Naive thymus-derived CD4-positive, alpha-beta T cell (primary cell): Measurements from ENCODE around the gene NOVA2. TPM values are rescaled to one million over a fixed set of nuclear protein-coding genes. Genes with fewer than 3 reads are reported as not detected.
A peak's percentile ranks its signal among the peaks of the same experiment; 100 is the strongest.

Experiments used
- ATAC-seq: fragments of 150-1000 bp; cut with Tn5 transposase; 2 replicates; pipeline ENCODE4 v1.10.0; 2021; ENCODE audit warnings: mild to moderate bottlenecking, moderate library complexity
- CTCF ChIA-PET: fragments of 350-600 bp; sonication (Branson Sonifier 250); formaldehyde crosslinking; loops from one replicate; lab custom pipeline; 2021; ENCODE audit warnings: antibody characterized with exemption; lab: Charles Lee
- POLR2A ChIA-PET: fragments of 350-600 bp; sonication (Branson Sonifier 250); formaldehyde crosslinking; loops from one replicate; lab custom pipeline; 2021; ENCODE audit warnings: antibody characterized with exemption, inconsistent platforms; lab: Charles Lee
- DNase-seq, 9 donors: peaks; one replicate each; pipeline versions ENCODE4 v3.0.0 to v3.0.0-alpha.2; 2020 to 2022; ENCODE audit warnings: mixed read lengths in 1 of 9
- H3K27ac ChIP-seq: one replicate; pipeline ENCODE4 v1.7.0; 2013; ENCODE audit warnings: mild to moderate bottlenecking, low read depth, low read length, moderate library complexity
- H3K27me3 ChIP-seq, 2 donors: one replicate each; pipeline ENCODE4 v1.7.0; 2013; ENCODE audit warnings: low read length in 2 of 2, mild to moderate bottlenecking in 2 of 2, moderate library complexity in 2 of 2; ENCODE audit not compliant: control insufficient read depth in 2 of 2, insufficient read depth in 2 of 2
- H3K36me3 ChIP-seq, 3 experiments: 1 replicate in 2 of 3; 2 replicates in 1 of 3; pipeline ENCODE4 v1.7.0; 2013; ENCODE audit warnings: low read length in 3 of 3, mild to moderate bottlenecking in 3 of 3, moderate library complexity in 1 of 3; ENCODE audit not compliant: insufficient read depth in 3 of 3, control insufficient read depth in 2 of 3
- H3K4me1 ChIP-seq, 2 donors: one replicate each; pipeline ENCODE4 v1.7.0; 2013; ENCODE audit warnings: low read length in 2 of 2, mild to moderate bottlenecking in 2 of 2, moderate library complexity in 1 of 2; ENCODE audit not compliant: control insufficient read depth in 2 of 2, insufficient read depth in 2 of 2
- H3K4me3 ChIP-seq: 2 replicates; pipeline ENCODE4 v1.7.0; 2013; ENCODE audit warnings: mild to moderate bottlenecking, low read length
- H3K9me3 ChIP-seq, 3 experiments: 1 replicate in 2 of 3; 2 replicates in 1 of 3; pipeline ENCODE4 v1.7.0; 2013; ENCODE audit warnings: low read length in 3 of 3; ENCODE audit not compliant: control insufficient read depth in 2 of 3
- H3K27ac Mint-ChIP-seq, 9 donors: one replicate each; pipeline ENCODE4 v1.8.0; 2020 to 2022; ENCODE audit warnings: mixed read lengths in 9 of 9, mild to moderate bottlenecking in 8 of 9, moderate library complexity in 5 of 9, inconsistent platforms in 2 of 9
- H3K27me3 Mint-ChIP-seq, 5 donors: one replicate each; pipeline ENCODE4 v1.8.0; 2021 to 2022; ENCODE audit warnings: mixed read lengths in 5 of 5, mild to moderate bottlenecking in 1 of 5
- H3K36me3 Mint-ChIP-seq, 5 donors: one replicate each; pipeline ENCODE4 v1.8.0; 2020 to 2022; ENCODE audit warnings: mixed read lengths in 5 of 5, mild to moderate bottlenecking in 3 of 5, inconsistent platforms in 1 of 5
- H3K4me1 Mint-ChIP-seq, 7 donors: one replicate each; pipeline ENCODE4 v1.8.0; 2020 to 2022; ENCODE audit warnings: mixed read lengths in 7 of 7, mild to moderate bottlenecking in 3 of 7, inconsistent platforms in 1 of 7
- H3K4me3 Mint-ChIP-seq, 10 donors: one replicate each; pipeline ENCODE4 v1.8.0; 2020 to 2022; ENCODE audit warnings: mild to moderate bottlenecking in 10 of 10, mixed read lengths in 10 of 10, moderate library complexity in 6 of 10, inconsistent platforms in 2 of 10
- H3K9me3 Mint-ChIP-seq, 11 donors: one replicate each; pipeline ENCODE4 v1.8.0; 2020 to 2022; ENCODE audit warnings: mixed read lengths in 11 of 11, mild to moderate bottlenecking in 4 of 11, inconsistent platforms in 1 of 11, moderate library complexity in 1 of 11
- intact Hi-C, 2 donors: fragments of 100-400 bp; cut with micrococcal nuclease; formaldehyde crosslinking; loops; one replicate each; pipeline ENCODE4 v1.15.1; 2023
- polyA plus RNA-seq, 2 donors: library from polyadenylated mRNA; unstranded; fragments of 300-500 nt; fragmentation: Illumina TruSeq; gene quantifications; one replicate each; pipeline ENCODE4 v1.2.3, GENCODE V29; 2021
- total RNA-seq, 6 experiments: library from RNA in 5 of 6; stranded (reverse) in 5 of 6; gene quantifications; 1 replicate in 5 of 6; 2 replicates in 1 of 6; pipeline ENCODE4 v1.2.3 and lab custom pipeline; 2021 to 2026

The NOVA2 gene
- total and polyA plus RNA-seq, 7 experiments from 2014 or later = 0.19 TPM; not detected in 6

GRCh38 chr19:46015687-46016425 lies 42.2 kb upstream of the NOVA2 start:
- POLR2A ChIA-PET = no interaction called here
- ATAC-seq = peak; percentile 49

GRCh38 chr19:46014941-46015686 lies 41.4 kb upstream of the NOVA2 start:
- peaks cover 5 to 17% (median 12%) of the 10 kb centered on the region in 5 donors for H3K27me3 Mint-ChIP-seq
- Histone ChIP-seq H3K4me1 (peaks cover 0 to 7% of the 10 kb centered on the region in 2 donors), H3K27me3 (peaks cover 0 to 6% of the 10 kb centered on the region in 2 donors), H3K9me3 (no peaks in the 10 kb centered on the region), H3K36me3 (peaks cover 0 to 5% (median 0%) of the 10 kb centered on the region in 3 experiments), H3K4me3 (peak overlapping the region; percentile 62), H3K27ac (no peak overlapping the region)
- ChIA-PET CTCF (interaction anchor here (0.6 to 0.7 kb wide), 2 partner anchors 87 to 391 kb away, joined by 3 read pairs; no protein-coding TSS in a partner anchor), POLR2A (no interaction called here)
- H3K9me3 Mint-ChIP-seq = no peaks in the 10 kb centered on the region
- no peak overlapping the region for H3K27ac Mint-ChIP-seq
- intact Hi-C loops = loop anchor here (5.0 kb wide), 3 partner anchors 88 to 243 kb away; partner anchors contain the start of gene MYPOP (in 2 of the 2)
- peaks cover 12 to 23% (median 18%) of the 10 kb centered on the region in 7 donors for H3K4me1 Mint-ChIP-seq
- ATAC-seq (peak; percentile 79), DNase-seq (peak; percentile 34 to 74 (median 57))
- peaks cover 3 to 20% (median 12%) of the 10 kb centered on the region in 5 donors for H3K36me3 Mint-ChIP-seq
- H3K4me3 Mint-ChIP-seq = peak overlapping the region; percentile 78 to 97 (median 84)

More at GRCh38 chr19:46015687-46016425, 42.2 kb upstream of the NOVA2 start:
- Histone ChIP-seq H3K4me1 (peaks cover 0 to 7% of the 10 kb centered on the region in 2 donors), H3K36me3 (no peaks in the 10 kb centered on the region), H3K4me3 (peak overlapping the region; percentile 62), H3K27me3 (peaks cover 0 to 6% of the 10 kb centered on the region in 2 donors), H3K27ac (peak overlapping the region; percentile 55), H3K9me3 (no peaks in the 10 kb centered on the region)
- H3K4me1 Mint-ChIP-seq = peaks cover 11 to 23% (median 18%) of the 10 kb centered on the region in 7 donors
- peak overlapping the region; percentile 85 to 97 (median 92) for H3K4me3 Mint-ChIP-seq
- H3K27ac Mint-ChIP-seq = peak overlapping the region in 7 of 9 donors; percentile 28 to 82 (median 50)
- peaks cover under 1 to 12% (median 6%) of the 10 kb centered on the region in 5 donors for H3K36me3 Mint-ChIP-seq
- peaks cover 5 to 17% (median 12%) of the 10 kb centered on the region in 5 donors for H3K27me3 Mint-ChIP-seq
- peak in 7 of 9 donors; percentile 25 to 49 (median 34) for DNase-seq
- no peaks in the 10 kb centered on the region for H3K9me3 Mint-ChIP-seq
- intact Hi-C loops = loop anchor here (1.0 to 5.0 kb wide), 8 partner anchors 21 to 246 kb away; partner anchors contain the start of genes CCDC61 (in 2 of the 2), MYPOP (in 2 of the 2) and SYMPK (in 1 of the 2)
- CTCF ChIA-PET = no interaction called here

GRCh38 chr19:46014534-46014933 lies 40.9 kb upstream of the NOVA2 start:
- H3K4me3 Mint-ChIP-seq = peak overlapping the region; percentile 41 to 94 (median 78)

GRCh38 chr19:46009530-46010510 lies 36.2 kb upstream of the NOVA2 start:
- H3K9me3 ChIP-seq = no peaks in the 10 kb centered on the region
- H3K4me1 ChIP-seq = no peaks in the 10 kb centered on the region
- intact Hi-C loops = loop anchor here (1.0 to 5.0 kb wide), 3 partner anchors 15 to 241 kb away; partner anchors contain the start of genes CCDC61 (in 1 of the 2) and SIX5 (in 1 of the 2)
- peaks cover 0 to 6% of the 10 kb centered on the region in 2 donors for H3K27me3 ChIP-seq
- H3K36me3 ChIP-seq = peaks cover 0 to 26% (median 0%) of the 10 kb centered on the region in 3 experiments
- peaks cover 6 to 10% (median 6%) of the 10 kb centered on the region in 7 donors for H3K4me1 Mint-ChIP-seq
- ATAC-seq (peak; percentile 85), DNase-seq (peak; percentile 25 to 68 (median 54))
- H3K4me3 Mint-ChIP-seq = peak overlapping the region in 1 of 10 donors; percentile 77
- ChIA-PET CTCF (interaction anchor here (0.6 to 1.3 kb wide), 7 partner anchors 10 to 833 kb away, joined by 3 to 4 read pairs (median 3); no protein-coding TSS in a partner anchor), POLR2A (no interaction called here)
- no peaks in the 10 kb centered on the region for H3K9me3 Mint-ChIP-seq
- peak overlapping the region in 2 of 9 donors; percentile 45 to 71 for H3K27ac Mint-ChIP-seq
- H3K4me3 ChIP-seq = no peak overlapping the region
- H3K36me3 Mint-ChIP-seq = peaks cover 3 to 45% (median 24%) of the 10 kb centered on the region in 5 donors
- no peak overlapping the region for H3K27ac ChIP-seq
- peaks cover 5 to 9% (median 6%) of the 10 kb centered on the region in 5 donors for H3K27me3 Mint-ChIP-seq

More at GRCh38 chr19:46014534-46014933, 40.9 kb upstream of the NOVA2 start:
- H3K9me3 Mint-ChIP-seq = no peaks in the 10 kb centered on the region
- H3K4me1 Mint-ChIP-seq = peaks cover 16 to 23% (median 21%) of the 10 kb centered on the region in 7 donors
- CTCF ChIA-PET = interaction anchor here (0.7 kb wide), 1 partner anchor 86 kb away, joined by 3 read pairs; no protein-coding TSS in a partner anchor
- H3K27ac ChIP-seq = no peak overlapping the region
- DNase-seq (no peak), ATAC-seq (no peak)
- POLR2A ChIA-PET = no interaction called here
- H3K4me1 ChIP-seq = peaks cover 0 to 7% of the 10 kb centered on the region in 2 donors
- H3K27me3 ChIP-seq = peaks cover 0 to 6% of the 10 kb centered on the region in 2 donors
- peaks cover 3 to 23% (median 13%) of the 10 kb centered on the region in 5 donors for H3K36me3 Mint-ChIP-seq
- intact Hi-C loops = loop anchor here in 1 of 2 donors (5.0 kb wide), 1 partner anchor 242 kb away; no protein-coding TSS in a partner anchor
- no peak overlapping the region for H3K27ac Mint-ChIP-seq
- H3K36me3 ChIP-seq = peaks cover 0 to 6% (median 0%) of the 10 kb centered on the region in 3 experiments
- no peak overlapping the region for H3K4me3 ChIP-seq
- H3K9me3 ChIP-seq = no peaks in the 10 kb centered on the region
- peaks cover 5 to 17% (median 12%) of the 10 kb centered on the region in 5 donors for H3K27me3 Mint-ChIP-seq

GRCh38 chr19:46006411-46006810 lies 32.7 kb upstream of the NOVA2 start:
- DNase-seq (no peak), ATAC-seq (no peak)
- Histone ChIP-seq H3K27ac (no peak overlapping the region), H3K4me1 (no peaks in the 10 kb centered on the region), H3K4me3 (no peak overlapping the region), H3K9me3 (no peaks in the 10 kb centered on the region), H3K36me3 (peaks cover 0 to 34% (median 0%) of the 10 kb centered on the region in 3 experiments), H3K27me3 (no peaks in the 10 kb centered on the region)
- H3K27ac Mint-ChIP-seq = no peak overlapping the region
- H3K36me3 Mint-ChIP-seq = peaks cover 3 to 43% (median 22%) of the 10 kb centered on the region in 5 donors
- CTCF ChIA-PET = no interaction called here
- intact Hi-C loops = no loop called here
- no peaks in the 10 kb centered on the region for H3K27me3 Mint-ChIP-seq
- H3K4me3 Mint-ChIP-seq = no peak overlapping the region
- POLR2A ChIA-PET = no interaction called here
- H3K9me3 Mint-ChIP-seq = no peaks in the 10 kb centered on the region
- H3K4me1 Mint-ChIP-seq = peaks cover 0 to 6% (median under 1%) of the 10 kb centered on the region in 7 donors
